HG03159 (cell line): ENCODE results near the gene RAVER2.
"Not testable (repeated sequence)": the region's sequence is repeated elsewhere in the genome, so short reads cannot be mapped to it uniquely, and the experiment has no call there.

Experiments used
- ATAC-seq: cut with Tn5 transposase; IDR thresholded peaks from one replicate; pipeline ENCODE4 v1.9.1; 2021; ENCODE audit warnings: mild to moderate bottlenecking, moderate library complexity; ENCODE audit not compliant: unreplicated experiment

Gene RAVER2

GRCh38 chr1:64744492-64745180 lies at the start of gene RAVER2:
Gene RAVER2, plus strand, starts transcription at chr1:64745075. Its CDS starts 98 bp downstream, at chr1:64745173.
- peak; percentile 52 for ATAC-seq

GRCh38 chr1:64696879-64697278 lies 48.0 kb upstream of the RAVER2 start:
- no peak for ATAC-seq

GRCh38 chr1:64699327-64699726 lies 45.5 kb upstream of the RAVER2 start:
- no peak for ATAC-seq

- ATAC-seq: no peak
Observed at GRCh38 chr1:64701071-64701470, 43.8 kb upstream of the RAVER2 start.

GRCh38 chr1:64701886-64702285 lies 43.0 kb upstream of the RAVER2 start:
- ATAC-seq: no peak

GRCh38 chr1:64702670-64703069 lies 42.2 kb upstream of the RAVER2 start:
- not testable (repeated sequence) for ATAC-seq

GRCh38 chr1:64703600-64703999 lies 41.3 kb upstream of the RAVER2 start:
- no peak for ATAC-seq

- ATAC-seq: no peak
Observed at GRCh38 chr1:64705591-64705990, 39.3 kb upstream of the RAVER2 start.

GRCh38 chr1:64711266-64711665 lies 33.6 kb upstream of the RAVER2 start:
- no peak for ATAC-seq

- no peak for ATAC-seq
Observed at GRCh38 chr1:64712049-64712448, 32.8 kb upstream of the RAVER2 start.

GRCh38 chr1:64715186-64715585 lies 29.7 kb upstream of the RAVER2 start:
- ATAC-seq: no peak

GRCh38 chr1:64721135-64721534 lies 23.7 kb upstream of the RAVER2 start:
- ATAC-seq: no peak

GRCh38 chr1:64721576-64722145 lies 23.2 kb upstream of the RAVER2 start:
- no peak for ATAC-seq

- ATAC-seq: no peak
Observed at GRCh38 chr1:64727861-64728260, 17.0 kb upstream of the RAVER2 start.

- ATAC-seq: no peak
Observed at GRCh38 chr1:64733581-64734286, 11.1 kb upstream of the RAVER2 start.

- ATAC-seq: no peak
Observed at GRCh38 chr1:64734287-64734652, 10.6 kb upstream of the RAVER2 start.

- not testable (repeated sequence) for ATAC-seq
Observed at GRCh38 chr1:64740687-64741086, 4.2 kb upstream of the RAVER2 start.

- no peak for ATAC-seq
Observed at GRCh38 chr1:64743954-64744491, 852 bp upstream of the RAVER2 start.

- ATAC-seq: peak; percentile 38
Observed at GRCh38 chr1:64745181-64745985, 508 bp downstream of the RAVER2 start.

- ATAC-seq: no peak
Observed at GRCh38 chr1:64745986-64746940, 1.4 kb downstream of the RAVER2 start.
